GM12801 (cell line): Measurements from ENCODE around the gene BCL2L12.

ENCODE experiments used
- CTCF ChIP-seq: IDR thresholded peaks from one replicate; pipeline ENCODE4 v1.5.1; 2011; ENCODE audit warnings: control low read depth; ENCODE audit not compliant: insufficient read length; ENCODE audit errors: extremely low read depth

The BCL2L12 gene

GRCh38 chr19:49631610-49632192, 34.0 kb upstream of the BCL2L12 start:
- TF ChIP-seq CTCF = no peak

GRCh38 chr19:49632576-49632975, 33.2 kb upstream of the BCL2L12 start:
- no peak for TF ChIP-seq CTCF

GRCh38 chr19:49635530-49636232, 30.1 kb upstream of the BCL2L12 start:
- no peak for TF ChIP-seq CTCF

- TF ChIP-seq CTCF = no peak
These were observed 29.4 kb upstream of the BCL2L12 start for GRCh38 chr19:49636233-49636932.

- no peak for TF ChIP-seq CTCF
These were observed 27.7 kb upstream of the BCL2L12 start for GRCh38 chr19:49637821-49638738.

GRCh38 chr19:49639401-49640112, 26.2 kb upstream of the BCL2L12 start:
- TF ChIP-seq CTCF = no peak
